ENCODE data around the gene GAA. TPM values are rescaled to one million over a fixed set of nuclear protein-coding genes. Genes with fewer than 3 reads are reported as not detected.

Gene GAA
- total and polyA plus RNA-seq, 11 donors, result 27.5 to 109 (median 46.0) TPM

DNA sequence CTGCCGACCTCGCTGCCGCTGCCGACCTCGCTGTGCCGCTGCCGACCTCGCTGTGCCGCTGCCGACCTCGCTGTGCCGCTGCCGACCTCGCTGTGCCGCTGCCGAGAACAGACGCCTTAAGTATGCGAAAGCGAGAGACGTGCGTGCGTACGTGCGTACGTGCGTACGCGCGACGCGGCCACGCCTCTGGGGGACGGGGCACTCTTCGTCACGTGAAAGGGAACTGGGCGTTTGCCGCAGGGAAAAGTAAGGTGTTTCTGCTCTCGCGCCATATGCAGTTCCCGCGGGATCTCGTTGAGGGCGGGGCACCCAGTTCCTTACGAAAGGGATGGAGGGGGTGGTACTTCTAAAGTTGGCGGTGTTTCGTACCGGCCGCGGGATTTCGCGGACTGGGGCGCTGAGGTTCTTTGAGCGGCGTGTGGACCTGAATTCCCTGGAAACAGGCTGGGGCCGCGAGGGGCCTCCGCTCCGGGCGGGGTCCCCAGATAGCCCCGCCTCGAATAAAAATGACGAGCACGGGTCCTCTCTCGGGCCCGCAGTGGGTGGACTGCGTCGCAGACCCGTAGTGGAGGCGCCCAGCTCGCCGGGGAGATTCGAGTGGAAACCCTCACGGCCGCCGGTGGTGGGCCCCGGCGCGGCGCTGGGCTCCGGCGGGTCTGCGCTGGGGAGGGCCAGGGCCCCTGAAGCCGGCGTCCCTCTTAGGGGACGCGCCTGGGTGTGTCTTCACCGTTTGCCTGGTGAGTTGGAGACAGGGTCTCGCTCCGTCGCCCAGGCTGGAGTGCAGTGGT is 45.8 kb downstream of the GAA start, which contains the start of gene EIF4A3:
TSS of gene EIF4A3 (minus strand) at position 94 of the 788 bp plus-strand sequence. CDS start 167 bp downstream, outside the sequence.
- peaks cover 0 to 32% (median 22%) of the 10 kb centered on the region in 12 donors for H3K4me1 ChIP-seq
- intact Hi-C loops (cut with DNase I), result loop anchor here (2.0 to 10.0 kb wide), 11 partner anchors 40 to 218 kb away; partner anchors contain the start of genes RNF213 (in 7 of the 10), GAA (in 3 of the 10), SGSH (in 1 of the 10) and SLC26A11 (in 1 of the 10)
- no peaks in the 10 kb centered on the region for H3K27me3 ChIP-seq
- WGBS, 4 donors, result 0 to 1% (median 0%) methylated on average over 61 to 90 of the region's 90 CpGs
- peak; percentile 98 to 99 (median 99) for DNase-seq
- H3K4me3 ChIP-seq, result peak within 1 kb of the TSS; percentile 69 to 100 (median 97)
- H3K27ac ChIP-seq, result peak within 1 kb of the TSS; percentile 80 to 99 (median 95)
- peak in 1 of 2 donors; percentile 98 for TF ChIP-seq POLR2A (IDR thresholded peaks at IDR 0.05)
- TF ChIP-seq, protein P1, sequence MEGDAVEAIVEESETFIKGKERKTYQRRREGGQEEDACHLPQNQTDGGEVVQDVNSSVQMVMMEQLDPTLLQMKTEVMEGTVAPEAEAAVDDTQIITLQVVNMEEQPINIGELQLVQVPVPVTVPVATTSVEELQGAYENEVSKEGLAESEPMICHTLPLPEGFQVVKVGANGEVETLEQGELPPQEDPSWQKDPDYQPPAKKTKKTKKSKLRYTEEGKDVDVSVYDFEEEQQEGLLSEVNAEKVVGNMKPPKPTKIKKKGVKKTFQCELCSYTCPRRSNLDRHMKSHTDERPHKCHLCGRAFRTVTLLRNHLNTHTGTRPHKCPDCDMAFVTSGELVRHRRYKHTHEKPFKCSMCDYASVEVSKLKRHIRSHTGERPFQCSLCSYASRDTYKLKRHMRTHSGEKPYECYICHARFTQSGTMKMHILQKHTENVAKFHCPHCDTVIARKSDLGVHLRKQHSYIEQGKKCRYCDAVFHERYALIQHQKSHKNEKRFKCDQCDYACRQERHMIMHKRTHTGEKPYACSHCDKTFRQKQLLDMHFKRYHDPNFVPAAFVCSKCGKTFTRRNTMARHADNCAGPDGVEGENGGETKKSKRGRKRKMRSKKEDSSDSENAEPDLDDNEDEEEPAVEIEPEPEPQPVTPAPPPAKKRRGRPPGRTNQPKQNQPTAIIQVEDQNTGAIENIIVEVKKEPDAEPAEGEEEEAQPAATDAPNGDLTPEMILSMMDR (IDR thresholded peaks at IDR 0.05), result peak in 6 of 12 donors; percentile 1 to 25 (median 18)
- H3K9me3 ChIP-seq, result no peaks in the 10 kb centered on the region
- peak; percentile 98 to 99 (median 99) for ATAC-seq
- peaks cover 0 to 27% (median 19%) of the 10 kb centered on the region in 9 donors for H3K36me3 ChIP-seq

DNA sequence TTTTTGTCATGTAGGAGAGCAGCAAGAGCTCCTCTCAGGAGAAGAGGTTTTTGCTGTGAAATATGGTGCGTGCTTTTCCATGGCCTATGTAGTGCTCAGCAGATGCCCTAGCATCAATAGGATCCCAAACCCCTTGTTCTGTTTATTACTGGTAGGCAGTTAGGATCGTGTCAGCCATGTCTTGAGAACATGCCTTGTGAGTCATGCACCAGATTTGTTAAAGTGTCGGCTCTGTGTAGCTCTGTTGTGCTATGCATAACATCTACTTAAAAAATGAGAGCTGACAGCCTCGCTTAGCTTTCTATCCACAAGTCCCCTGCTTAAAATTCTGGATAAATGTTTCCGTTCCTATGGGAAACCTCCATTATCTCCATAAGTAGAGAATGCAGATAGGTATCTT is 50.0 kb downstream of the GAA start:
- H3K4me3 ChIP-seq, result no peak overlapping the region
- no peaks in the 10 kb centered on the region for H3K36me3 ChIP-seq
- ATAC-seq (no peak), DNase-seq (no peak)
- TF ChIP-seq, protein P1 (IDR thresholded peaks at IDR 0.05), result no peak
- no peak for TF ChIP-seq POLR2A (IDR thresholded peaks at IDR 0.05)
- H3K9me3 ChIP-seq, result peaks cover 0 to 12% (median 2%) of the 10 kb centered on the region in 12 donors
- peaks cover 0 to 18% (median 6%) of the 10 kb centered on the region in 12 donors for H3K4me1 ChIP-seq
- H3K27me3 ChIP-seq, result no peaks in the 10 kb centered on the region
- intact Hi-C loops (cut with DNase I), result loop anchor here in 1 of 10 donors (5.0 kb wide), 1 partner anchor 71 kb away; the partner anchor contains the start of genes SGSH and SLC26A11
- no peak overlapping the region for H3K27ac ChIP-seq
- WGBS, 4 donors, result 68 to 81% (median 74%) methylated on average over 5 of the region's 5 CpGs

DNA sequence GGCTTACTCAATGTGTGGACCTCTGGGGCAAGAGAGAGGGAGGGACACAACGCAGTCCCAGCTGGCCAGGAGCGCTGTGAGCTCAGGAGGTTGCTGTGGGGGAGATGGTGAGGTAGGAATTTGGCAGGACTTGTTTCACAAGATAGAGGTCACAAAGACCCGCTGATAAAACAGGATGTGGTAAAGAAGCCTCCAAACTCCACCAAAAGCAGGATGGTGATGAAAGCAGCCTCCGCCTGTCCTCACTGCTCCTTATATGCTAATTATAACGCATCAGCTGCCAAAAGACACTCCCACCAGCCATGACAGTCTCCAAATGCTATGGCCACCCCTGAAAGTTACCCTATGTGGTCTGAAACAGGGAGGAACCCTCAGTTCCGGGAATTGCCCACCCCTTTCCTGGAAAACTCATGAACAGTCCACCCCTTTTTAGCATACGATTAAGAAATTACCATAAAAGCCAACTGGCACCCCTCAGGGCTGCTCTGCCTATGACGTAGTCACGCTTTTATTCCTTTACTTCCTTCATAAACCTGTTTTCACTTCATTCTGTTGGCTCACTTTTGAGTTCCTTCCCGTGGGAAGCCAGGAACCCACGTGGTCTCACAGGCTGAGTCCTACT is 50.8 kb downstream of the GAA start:
- no peak for DNase-seq
- peaks cover 0 to 14% (median 2%) of the 10 kb centered on the region in 12 donors for H3K9me3 ChIP-seq
- ATAC-seq, result no peak
- peaks cover 0 to 18% (median 6%) of the 10 kb centered on the region in 12 donors for H3K4me1 ChIP-seq
- intact Hi-C loops (cut with DNase I), result loop anchor here in 1 of 10 donors (5.0 kb wide), 1 partner anchor 70 kb away; the partner anchor contains the start of genes SGSH and SLC26A11
- TF ChIP-seq, protein P1 (IDR thresholded peaks at IDR 0.05), result no peak
- H3K4me3 ChIP-seq, result no peak overlapping the region
- 61 to 78% (median 69%) methylated on average over 11 of the region's 11 CpGs for WGBS, 4 donors
- H3K27ac ChIP-seq, result no peak overlapping the region
- H3K36me3 ChIP-seq, result no peaks in the 10 kb centered on the region
- H3K27me3 ChIP-seq, result no peaks in the 10 kb centered on the region
